22Rv1 (cell line): ENCODE measurements around the gene KCNQ1.

Experiments
- ZFX ChIP-seq: fragments of 450-650 bp; IDR thresholded peaks from 2 replicates; pipeline ENCODE4 v1.6.1; 2017; ENCODE audit warnings: antibody characterized with exemption, borderline replicate concordance
- TF ChIP-seq, protein P1 (sequence below): fragments of 450-650 bp; IDR thresholded peaks from 2 replicates; pipeline ENCODE4 v1.5.1; 2017; ENCODE audit warnings: mild to moderate bottlenecking

GRCh38 chr11:2701230-2701629 is 256.4 kb downstream of the KCNQ1 start:
- TF ChIP-seq, protein P1, sequence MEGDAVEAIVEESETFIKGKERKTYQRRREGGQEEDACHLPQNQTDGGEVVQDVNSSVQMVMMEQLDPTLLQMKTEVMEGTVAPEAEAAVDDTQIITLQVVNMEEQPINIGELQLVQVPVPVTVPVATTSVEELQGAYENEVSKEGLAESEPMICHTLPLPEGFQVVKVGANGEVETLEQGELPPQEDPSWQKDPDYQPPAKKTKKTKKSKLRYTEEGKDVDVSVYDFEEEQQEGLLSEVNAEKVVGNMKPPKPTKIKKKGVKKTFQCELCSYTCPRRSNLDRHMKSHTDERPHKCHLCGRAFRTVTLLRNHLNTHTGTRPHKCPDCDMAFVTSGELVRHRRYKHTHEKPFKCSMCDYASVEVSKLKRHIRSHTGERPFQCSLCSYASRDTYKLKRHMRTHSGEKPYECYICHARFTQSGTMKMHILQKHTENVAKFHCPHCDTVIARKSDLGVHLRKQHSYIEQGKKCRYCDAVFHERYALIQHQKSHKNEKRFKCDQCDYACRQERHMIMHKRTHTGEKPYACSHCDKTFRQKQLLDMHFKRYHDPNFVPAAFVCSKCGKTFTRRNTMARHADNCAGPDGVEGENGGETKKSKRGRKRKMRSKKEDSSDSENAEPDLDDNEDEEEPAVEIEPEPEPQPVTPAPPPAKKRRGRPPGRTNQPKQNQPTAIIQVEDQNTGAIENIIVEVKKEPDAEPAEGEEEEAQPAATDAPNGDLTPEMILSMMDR, result no peak
- TF ChIP-seq ZFX, result no peak
